ENCODE results near the gene IARS1. TPM values are rescaled to one million over a fixed set of nuclear protein-coding genes. Genes with fewer than 3 reads are reported as not detected.

Gene IARS1
- total RNA-seq, 1 donor from 2014 or later: 96.7 TPM

DNA sequence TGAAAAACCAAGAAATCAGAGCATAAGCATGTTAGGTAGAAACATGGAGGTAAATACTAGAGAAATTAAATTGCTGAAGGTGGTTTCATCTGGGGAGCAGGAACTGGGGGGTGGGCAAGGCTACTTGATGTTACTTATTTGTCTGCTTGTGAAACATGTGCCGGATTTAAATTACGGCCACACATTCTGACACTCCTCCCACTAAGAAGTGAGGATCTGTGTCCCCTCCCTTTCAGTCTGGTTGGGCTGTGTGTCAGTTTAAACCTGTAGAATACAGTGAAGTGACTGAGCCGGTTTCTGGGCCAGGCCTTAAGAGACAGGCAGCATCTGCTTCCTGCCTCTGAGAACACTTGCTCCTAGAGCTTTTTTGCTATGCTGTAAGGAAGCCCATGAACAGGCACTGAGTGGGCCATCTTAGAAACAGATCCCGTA is 2.3 kb upstream of the IARS1 start:
- DNase-seq (ENCODE audit: low spot score): no peak

DNA sequence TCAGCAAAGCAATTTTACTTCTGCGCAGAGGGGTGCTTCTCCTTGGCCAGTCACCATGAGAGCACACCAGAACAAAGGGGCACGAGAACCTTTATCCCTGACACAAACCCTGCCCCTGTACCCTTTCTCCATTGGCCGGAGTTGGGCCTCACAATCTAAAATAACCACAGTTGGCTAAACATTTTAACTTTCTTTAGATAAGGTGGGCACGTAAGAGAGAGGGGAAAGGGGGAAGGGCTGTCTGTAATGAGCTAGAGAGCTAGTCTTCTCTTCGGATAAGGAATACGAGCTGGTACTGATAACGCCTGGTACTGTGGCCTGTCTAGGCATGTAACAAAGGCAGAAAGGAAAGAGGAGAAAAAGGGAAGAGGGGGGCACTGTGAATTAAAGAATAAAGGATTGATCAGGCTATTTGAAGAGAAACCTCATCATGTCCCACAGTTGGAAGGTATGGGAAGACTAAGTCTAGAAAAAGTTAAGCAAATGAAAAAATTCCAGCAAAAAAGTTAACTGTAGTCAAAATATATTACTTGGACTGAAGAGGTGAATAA is 1.8 kb upstream of the IARS1 start:
- no peak for DNase-seq (ENCODE audit: low spot score)

DNA sequence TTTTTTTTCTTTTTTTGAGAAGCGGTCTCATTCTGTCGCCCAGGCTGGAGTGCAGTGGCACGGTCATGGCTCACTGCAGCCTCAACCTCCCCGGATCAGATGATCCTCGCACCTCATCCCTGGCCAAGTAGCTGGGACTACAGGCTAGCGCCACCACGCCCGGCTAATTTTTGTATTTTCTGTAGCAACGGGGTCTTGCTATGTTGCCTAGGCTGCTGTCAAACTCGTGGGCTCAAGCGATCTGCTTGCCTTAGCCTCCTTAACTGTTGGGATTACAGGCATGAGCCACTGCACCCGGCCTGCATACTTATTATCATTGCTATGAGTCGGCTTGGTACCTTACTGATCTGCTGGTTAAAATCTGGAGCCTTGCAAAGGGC is 790 bp upstream of the IARS1 start:
- no peak for DNase-seq (ENCODE audit: low spot score)

DNA sequence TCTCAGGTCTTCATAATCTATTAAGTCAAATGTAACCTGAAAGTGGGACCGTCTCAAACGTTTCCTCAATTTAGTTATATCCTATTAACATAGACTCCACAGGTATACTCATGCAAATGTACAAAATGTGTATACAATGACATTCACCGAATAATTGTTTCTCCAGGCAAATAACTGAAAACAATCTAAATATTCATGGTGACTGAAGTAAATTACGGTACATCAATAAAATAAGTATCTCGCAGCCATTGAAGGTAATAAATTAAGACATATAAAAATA is 482 bp downstream of the IARS1 start:
- DNase-seq (ENCODE audit: low spot score): no peak

DNA sequence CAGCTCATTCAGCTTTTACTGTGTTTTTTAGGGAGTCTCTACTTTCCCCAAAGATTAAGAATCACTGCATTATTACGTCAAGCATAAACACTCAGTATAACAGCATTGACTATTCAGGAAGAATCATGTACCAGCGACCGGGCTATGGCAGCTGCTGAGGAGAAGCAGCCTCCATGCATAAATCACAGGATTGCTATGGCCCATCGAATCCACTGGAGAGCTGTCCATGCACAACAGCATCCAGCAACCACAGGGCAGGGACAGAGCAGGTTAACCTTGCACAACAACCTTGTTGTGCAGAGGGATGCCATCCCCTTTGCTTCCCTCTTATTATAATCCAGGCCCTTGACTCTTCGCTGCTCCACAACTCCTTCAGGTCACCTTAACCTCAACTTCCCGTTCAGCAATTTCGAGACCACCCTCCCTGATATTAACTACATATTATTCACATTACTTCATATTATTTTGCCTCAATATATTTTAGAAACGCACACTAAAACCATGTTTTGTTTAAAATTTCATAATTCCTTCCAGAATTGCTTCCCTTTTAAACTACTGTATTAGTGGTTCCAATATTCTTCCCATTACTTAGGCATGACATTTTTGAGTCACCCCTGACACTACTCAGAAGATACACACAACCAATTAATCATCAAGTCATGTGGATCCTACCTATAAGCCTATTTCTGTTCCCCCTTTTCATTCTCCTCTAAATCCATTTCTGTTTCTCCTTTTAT is 991 bp downstream of the IARS1 start:
- no peak for DNase-seq (ENCODE audit: low spot score)

DNA sequence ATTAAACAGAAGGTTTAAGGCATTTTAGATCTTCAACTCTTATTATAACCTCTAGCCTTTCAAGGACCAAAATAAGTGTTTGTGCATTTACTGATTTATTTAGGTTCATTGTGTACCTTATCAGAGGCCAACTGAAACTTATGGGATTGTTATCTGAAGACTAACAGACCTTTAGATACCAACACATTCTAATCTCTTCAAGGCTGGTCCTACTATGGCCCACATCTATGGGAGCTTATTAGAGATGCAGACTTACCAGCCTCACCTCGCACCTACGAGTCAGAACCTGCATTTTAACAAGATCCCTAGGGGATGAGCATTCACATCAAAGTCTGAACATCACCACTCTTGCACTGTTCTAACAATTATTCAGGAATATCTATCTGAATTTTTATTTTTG is 1.9 kb downstream of the IARS1 start:
- no peak for DNase-seq (ENCODE audit: low spot score)

DNA sequence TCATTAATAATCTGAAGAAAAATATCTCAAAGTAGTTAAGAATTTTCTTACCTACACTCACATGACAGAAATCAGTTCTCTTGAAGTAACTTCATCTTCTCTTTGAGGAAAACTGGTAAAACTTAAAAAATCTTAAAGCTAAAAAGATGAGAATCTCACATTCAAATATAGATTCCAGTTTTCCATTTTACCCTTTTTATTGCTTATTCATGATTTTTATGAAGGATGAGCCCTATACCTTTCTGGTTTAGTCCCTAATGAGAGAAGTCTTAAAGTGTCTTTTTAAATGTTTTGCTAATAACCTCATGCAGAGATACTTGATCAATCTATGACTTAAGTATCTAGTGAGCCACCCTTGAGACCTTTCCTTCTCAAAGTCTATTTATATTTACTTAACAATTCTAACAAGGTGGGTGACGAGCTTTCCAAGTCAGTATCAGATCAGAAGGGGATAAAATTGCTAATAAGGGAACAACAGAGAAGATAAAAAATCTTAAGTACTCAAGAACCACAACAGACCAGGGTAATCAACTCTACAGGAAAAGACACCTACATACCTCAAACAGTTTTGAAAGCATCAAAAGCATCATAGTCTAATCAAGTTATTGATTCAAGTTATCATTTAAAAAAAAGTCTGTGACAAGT is 2.6 kb downstream of the IARS1 start:
- DNase-seq (ENCODE audit: low spot score): no peak

DNA sequence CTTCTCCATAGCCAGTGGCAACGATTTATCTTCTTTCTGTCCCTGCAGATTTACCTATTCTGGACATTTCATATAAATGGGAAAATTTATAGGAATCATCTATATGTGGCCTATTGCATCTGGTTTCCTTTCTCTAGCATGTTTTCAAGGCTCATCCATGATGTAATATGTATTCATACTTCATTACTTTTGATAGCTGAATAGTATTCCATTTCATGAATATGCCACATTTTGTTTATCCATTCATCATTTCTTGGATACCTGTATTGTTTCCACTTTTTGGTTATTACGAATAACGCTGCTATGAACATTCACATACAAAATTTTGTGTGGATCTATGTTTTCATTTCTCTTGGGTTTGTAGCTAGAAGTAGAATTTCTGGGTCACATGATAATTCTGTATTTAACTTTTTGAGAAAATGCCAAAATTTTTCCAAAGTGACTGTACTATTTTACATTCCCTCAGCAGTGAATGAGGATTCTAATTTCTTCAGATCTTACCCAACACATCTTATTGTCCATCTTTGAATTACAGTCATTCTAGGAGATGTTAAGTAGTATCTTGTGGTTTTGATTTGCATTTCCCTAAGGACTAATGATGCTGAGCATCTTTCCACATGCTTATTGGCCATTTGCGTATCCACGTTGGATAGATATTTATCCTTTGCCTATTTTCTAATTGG is 3.6 kb downstream of the IARS1 start:
- no peak for DNase-seq (ENCODE audit: low spot score)

DNA sequence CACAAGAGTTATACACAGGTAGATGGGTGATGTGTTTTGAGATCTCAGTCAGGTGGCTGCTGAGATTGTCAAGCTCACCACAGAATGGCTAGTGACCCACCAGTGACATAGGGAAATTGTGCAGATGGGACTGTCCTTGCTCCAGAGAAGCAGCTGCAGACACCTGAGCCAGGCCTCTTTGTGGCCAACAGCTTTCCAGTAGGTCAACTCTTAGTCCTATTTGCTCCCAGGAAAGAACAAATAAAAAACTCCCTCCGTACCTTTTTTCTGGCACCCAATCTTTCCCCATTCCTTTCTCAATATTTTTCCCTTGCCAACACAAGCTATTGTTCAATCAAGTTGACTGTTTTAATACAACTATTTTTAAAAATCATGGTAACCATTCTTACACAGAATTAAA is 14.2 kb downstream of the IARS1 start:
- DNase-seq (ENCODE audit: low spot score): no peak

DNA sequence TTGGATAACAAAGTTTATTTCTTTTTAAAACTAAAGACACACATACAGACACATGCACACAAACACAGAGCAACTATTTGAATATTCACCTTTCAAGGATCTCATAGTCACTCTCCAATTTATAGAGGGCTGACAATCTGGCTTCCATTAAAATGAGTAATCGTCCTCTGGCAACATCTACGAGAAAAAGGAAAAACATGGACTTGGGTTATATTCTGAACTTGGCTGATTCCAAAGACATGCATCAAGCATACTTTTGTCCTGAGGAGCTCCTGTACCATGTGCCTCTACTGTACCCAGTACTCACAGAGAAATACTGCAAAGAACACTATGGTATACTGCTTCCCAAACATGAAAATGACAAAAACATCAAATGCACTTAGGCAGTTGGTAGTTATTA is 15.4 kb downstream of the IARS1 start:
- DNase-seq (ENCODE audit: low spot score): no peak

DNA sequence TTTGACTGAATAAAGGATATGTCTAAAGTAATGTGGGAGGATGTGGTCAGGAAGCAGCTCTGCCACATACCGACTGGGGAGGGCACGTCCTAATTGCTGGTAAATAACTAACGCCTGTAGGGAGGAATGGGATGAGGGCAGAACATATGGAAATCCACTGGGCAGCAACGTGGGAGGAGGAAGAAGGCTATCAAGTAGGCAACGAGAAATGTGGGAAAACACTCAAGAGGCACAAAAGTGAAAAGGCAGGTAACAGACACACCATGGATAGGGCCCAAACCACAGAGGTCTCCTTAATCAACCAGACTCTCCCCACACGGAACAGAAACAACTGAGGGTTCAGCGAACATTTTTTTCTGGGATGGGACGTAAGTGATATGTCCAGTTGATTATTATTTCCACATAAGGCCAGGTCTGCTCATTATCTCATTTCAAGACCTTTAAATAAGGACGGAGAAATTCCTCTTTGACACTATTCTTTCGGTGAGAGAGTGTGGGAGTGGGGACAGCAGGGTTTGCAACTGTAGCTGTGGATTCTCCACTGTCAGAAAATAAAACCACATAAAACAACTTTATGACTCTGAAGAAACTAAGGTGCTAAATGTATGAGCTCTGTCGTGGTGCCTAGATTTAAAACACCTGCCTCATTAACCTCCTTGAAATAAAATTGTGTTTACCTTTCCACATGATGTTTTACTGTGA is 17.0 kb downstream of the IARS1 start:
- DNase-seq (ENCODE audit: low spot score): no peak

DNA sequence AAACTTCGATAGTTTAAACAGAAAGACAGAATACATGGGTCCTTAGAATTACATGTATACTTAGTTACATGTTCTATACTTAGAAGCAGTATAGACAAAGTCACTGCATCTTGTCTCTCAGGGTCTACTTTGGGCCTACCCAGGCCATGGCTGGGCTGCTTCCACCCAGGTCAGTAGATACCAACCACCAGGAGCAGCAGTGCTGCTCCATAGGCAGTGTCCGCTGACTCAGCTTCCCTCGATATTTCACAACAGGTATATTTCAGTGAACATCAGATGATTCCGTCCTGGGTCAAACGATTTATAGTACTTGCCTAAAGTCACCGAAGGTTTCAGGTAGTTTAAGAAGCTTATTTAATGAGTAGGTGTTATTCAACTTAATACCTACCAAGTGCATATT is 18.0 kb downstream of the IARS1 start:
- DNase-seq (ENCODE audit: low spot score): no peak

DNA sequence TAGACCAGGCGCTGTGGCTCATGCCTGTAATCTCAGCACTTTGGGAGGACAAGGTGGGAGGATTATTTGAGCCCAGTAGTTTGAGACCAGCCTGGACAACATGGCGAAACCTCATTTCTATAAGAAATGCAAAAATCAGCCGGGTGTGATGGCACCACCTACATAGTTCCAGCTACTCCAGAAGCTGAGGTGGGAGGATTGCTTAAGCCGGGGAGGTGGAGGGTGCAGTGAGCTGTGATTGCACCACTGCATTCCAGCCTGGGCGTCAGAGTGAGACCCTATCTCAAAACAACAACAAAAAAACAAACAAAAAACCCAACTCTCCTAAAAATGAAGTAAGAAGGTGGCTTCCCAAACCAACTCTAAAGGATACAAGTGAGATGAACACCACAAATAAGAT is 23.0 kb downstream of the IARS1 start:
- no peak for DNase-seq (ENCODE audit: low spot score)

DNA sequence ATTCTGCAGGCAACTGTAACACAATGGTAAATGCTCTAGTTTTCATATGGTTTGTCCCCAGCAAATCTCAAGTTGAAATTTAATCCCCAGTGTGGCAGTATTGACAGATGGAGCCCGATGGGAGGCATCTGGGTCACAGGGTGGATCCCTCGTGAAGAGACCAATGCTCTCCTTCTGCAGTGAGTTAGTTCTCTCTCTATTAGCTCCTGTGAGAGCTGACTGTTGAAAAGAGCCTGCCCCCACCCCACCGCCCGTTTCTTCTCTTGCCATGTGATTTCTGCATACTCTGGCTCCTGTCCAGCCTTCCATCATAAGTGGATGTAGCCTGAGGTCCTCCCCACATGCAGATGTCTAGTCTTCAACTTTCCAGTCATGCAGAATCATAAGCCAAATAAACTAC is 27.0 kb downstream of the IARS1 start:
- no peak for DNase-seq (ENCODE audit: low spot score)

DNA sequence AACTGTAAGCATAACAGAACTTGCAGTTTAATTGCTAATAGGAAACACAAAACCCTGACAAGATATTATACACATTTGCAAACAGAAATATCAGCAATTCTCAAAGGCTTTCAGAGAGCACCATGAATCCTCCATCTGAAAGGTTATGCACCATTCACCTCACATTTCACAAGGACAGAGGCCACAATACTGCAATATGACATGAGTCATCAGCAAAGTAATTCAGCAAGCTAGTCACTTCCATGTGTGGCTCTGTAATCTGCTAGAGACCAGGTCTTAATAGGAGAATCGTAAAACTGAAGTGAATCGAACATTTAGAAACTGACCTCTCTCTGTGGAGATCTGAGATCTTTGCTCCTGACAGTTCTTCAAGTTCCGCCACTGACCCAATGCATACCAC is 28.3 kb downstream of the IARS1 start:
- DNase-seq (ENCODE audit: low spot score): no peak

DNA sequence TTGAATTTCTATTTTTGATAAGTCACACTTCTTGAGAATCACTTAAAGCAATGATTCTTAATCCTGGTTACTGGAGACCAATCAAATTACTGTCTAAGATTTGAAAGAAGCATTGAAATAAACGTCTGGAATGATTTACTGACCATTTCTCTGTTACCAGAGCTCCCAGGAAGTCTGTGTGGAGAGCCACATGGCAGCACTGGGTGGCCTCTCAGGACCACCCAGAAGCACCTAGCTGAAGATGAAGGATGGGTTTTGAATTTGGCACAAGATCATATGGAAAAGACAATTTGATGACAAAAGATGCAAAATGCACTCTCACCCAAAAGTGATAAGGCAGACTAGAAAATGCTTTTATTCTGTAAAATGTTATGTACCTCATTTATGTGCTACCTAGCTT is 30.4 kb downstream of the IARS1 start:
- no peak for DNase-seq (ENCODE audit: low spot score)

DNA sequence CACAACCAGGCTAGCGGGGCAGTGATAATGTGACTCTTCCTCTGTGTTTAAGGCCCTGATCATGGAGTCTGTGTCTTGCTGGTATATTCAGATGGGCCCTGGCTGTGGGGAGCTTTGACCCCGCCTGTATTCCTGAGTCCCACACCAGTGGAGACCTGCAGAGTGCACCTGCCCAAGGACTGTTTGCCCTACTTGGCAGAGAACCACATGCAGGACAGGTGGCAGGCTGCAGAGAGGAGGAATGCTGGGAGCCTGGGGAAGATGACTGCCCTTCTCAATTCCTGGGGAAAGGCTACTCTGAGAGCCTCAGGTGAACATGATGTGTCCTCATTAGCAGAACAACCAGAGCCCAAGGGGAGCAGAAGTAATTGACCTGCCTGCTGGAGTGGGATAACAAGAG is 36.2 kb downstream of the IARS1 start:
- DNase-seq (ENCODE audit: low spot score): no peak

DNA sequence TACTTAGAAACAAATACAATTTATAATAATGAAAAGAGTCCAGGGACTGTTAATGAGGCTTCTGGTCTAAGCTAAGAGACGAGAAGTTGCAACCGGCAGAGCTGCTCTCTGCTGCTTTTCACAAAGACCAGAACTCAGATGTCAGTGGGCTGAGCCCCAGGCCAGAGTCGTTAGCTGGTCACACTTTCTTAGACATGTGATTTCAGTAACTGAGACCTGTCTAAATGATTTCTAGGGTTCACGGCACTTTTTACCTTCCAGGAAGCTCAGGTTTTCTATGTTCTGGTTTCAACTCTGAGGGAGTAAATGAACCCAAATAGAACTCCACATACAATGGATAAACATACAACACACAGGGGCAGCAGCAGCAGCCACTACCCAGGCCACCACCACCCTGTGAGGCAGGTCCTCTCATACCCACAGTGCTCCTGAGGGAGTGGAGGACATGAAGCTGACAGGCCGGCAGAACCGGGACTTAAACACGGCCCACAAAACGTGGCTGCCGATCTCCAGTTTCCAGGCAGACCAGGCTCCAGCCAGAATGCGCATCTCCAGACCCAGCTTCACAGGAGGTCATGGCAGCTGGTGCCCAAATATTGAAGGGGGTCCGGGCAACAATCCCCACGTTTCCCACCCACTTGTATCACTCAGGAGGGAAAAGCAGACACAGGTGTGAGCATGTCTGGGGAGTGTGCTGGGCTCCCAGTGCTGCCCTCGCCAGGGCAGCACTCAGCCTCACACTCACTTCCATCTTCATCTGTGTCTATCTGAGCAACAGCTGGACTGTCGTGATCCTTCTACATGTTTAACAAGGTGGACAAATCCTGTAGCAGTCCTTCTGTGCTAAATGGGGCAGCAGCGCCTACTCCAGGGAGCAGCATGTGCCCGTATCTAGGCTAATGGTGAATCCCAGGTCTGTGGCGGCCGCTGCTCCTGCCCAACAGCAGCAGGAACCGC is 38.8 kb downstream of the IARS1 start:
- no peak for DNase-seq (ENCODE audit: low spot score)

DNA sequence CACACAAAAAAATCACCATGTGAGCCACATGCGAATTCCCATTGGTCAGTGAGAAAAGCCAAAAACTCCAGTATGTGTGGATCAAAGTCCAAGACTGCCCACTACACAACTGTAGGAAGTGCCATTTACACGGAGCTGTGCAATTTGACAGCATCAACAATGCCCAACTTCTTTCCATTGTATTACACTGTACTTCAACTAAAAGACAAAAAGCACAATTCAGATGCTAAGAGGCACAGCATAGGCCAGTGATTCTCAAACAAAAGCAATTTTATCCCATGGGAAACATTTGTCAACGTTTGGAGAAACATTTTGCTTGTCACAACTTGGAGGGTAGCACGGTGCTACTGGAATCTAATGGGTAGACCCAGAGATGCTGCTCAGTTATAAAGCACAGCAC is 39.8 kb downstream of the IARS1 start:
- DNase-seq (ENCODE audit: low spot score): no peak

DNA sequence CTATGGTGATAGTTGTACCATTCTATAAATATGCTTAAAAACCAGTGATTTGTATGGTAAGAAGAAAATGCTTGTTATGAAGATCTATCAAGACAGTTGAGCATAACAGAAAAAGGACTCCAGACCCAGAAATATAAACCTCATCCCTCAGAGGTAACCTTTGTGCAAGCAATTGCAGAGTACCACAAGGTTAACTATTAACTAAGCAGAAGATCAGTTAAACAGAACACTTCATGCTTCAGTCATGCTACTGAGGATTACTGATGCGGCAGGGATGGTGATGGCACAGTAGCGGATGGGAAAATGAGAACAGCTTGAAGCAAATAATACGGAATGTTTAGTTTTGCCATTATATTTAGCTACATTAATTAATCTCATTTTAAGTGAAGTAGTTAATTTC is 45.5 kb downstream of the IARS1 start:
- no peak for DNase-seq (ENCODE audit: low spot score)

DNA sequence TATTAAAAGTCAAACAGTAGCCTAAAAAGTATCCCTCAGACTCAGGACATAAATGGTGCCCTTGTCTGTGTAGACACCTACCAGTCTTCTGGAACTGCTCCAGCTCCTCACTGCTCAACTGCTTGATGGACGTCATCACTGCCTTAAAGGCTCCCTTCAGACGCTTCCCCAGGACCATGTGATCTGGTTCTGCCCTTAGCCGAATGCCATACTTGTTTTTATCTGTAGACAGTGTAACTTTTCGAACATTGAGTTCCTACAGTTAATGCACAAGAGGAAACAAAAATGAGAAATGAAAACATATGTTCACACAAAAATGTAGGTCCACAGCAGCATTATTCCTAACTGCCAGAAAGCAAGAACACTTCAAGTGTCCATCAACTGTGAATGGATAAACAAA is 46.2 kb downstream of the IARS1 start:
- DNase-seq (ENCODE audit: low spot score): no peak

Data from mesenteric fat pad (tissue), 1 donor.